Sigmoid colon (tissue), 4 donors: ENCODE results near the gene ASTN1.

ENCODE experiments used
- CTCF ChIP-seq, 4 experiments: fragments of 450-650 bp in 3 of 4; fragments of 200-600 bp in 1 of 4; IDR thresholded peaks; one replicate each; pipeline ENCODE4 v1.5.1; 2016 to 2019; ENCODE audit warnings: antibody characterized with exemption in 4 of 4, mild to moderate bottlenecking in 3 of 4, moderate library complexity in 2 of 4
- POLR2AphosphoS5 ChIP-seq, 4 donors: sonication (generic); formaldehyde crosslinking; IDR thresholded peaks; one replicate each; pipeline ENCODE4 v1.6.1; 2017; ENCODE audit warnings: antibody characterized with exemption in 4 of 4

GRCh38 chr1:177211231-177211630, 46.7 kb upstream of the ASTN1 start:
- no peak for TF ChIP-seq CTCF (IDR thresholded peaks at IDR 0.05)
- TF ChIP-seq POLR2AphosphoS5 (IDR thresholded peaks at IDR 0.05): peak in 3 of 4 donors; percentile 20 to 32 (median 31)
